K562 (cell line): Measurements from ENCODE around the gene SPNS2. TPM values are rescaled to one million over a fixed set of nuclear protein-coding genes. Genes with fewer than 3 reads are reported as not detected.

Experiments
- REST ChIP-seq, 2 experiments: fragments of 450-650 bp; formaldehyde crosslinking in 1 of 2; IDR thresholded peaks; 2 replicates each; pipeline versions ENCODE4 v1.4.0 to v1.6.1; 2014 to 2020; ENCODE audit warnings: mild to moderate bottlenecking in 2 of 2, borderline replicate concordance in 1 of 2, low read depth in 1 of 2
- ZFP30 ChIP-seq: fragments of 250-450 bp; sonication (Bioruptor Pico); IDR thresholded peaks from 2 replicates; pipeline ENCODE4 v1.8.0; 2022; ENCODE audit warnings: moderate library complexity, mild to moderate bottlenecking, inconsistent platforms, borderline replicate concordance
- polyA plus RNA-seq, 8 experiments: library from polyadenylated mRNA; depleted of rRNA in 4 of 8; stranded (reverse) in 5 of 8; unstranded in 3 of 8; fragments of >200 nt; fragmentation: Nextera tagmentation in 2 of 8; fragmentation: Illumina TruSeq in 1 of 8; extraction: Ambion mirVana in 2 of 8; extraction: Trizol in 1 of 8; gene quantifications; 2 replicates each; pipeline versions ENCODE4 v1.2.1 to v1.2.3, GENCODE V29; 2011 to 2014; ENCODE audit warnings: inconsistent platforms in 1 of 8, missing spikeins in 1 of 8
- total RNA-seq, 7 experiments: library from RNA; depleted of rRNA in 6 of 7; stranded (reverse); fragments of >200 nt in 6 of 7; fragmentation: Illumina TruSeq in 2 of 7; extraction: Trizol in 2 of 7; gene quantifications; 2 replicates each; pipeline versions ENCODE4 v1.2.1 to v1.2.3, GENCODE V29; 2011 to 2021; ENCODE audit warnings: low replicate concordance in 1 of 7

The SPNS2 gene
- total and polyA plus RNA-seq, 9 of the 15 experiments (the other 6 are each of a cell fraction or from before 2014, with no cell fraction given) = 0.06 TPM; not detected in 8

- no peak for TF ChIP-seq REST (IDR thresholded peaks at IDR 0.05; ENCODE audit: borderline replicate concordance)
- TF ChIP-seq REST (CRISPR knock-in tag; IDR thresholded peaks at IDR 0.05; ENCODE audit: low read depth) = no peak
- no peak for TF ChIP-seq ZFP30
Measured at GRCh38 chr17:4586043-4586442, 87.4 kb downstream of the SPNS2 start (continued).
